HG03521 (cell line): ENCODE data around the gene STK39.

Experiments
- ATAC-seq: cut with Tn5 transposase; IDR thresholded peaks from one replicate; pipeline ENCODE4 v1.9.1; 2021; ENCODE audit warnings: mild to moderate bottlenecking, moderate library complexity; ENCODE audit not compliant: unreplicated experiment

STK39 gene

GRCh38 chr2:168210895-168211570, 36.4 kb downstream of the STK39 start:
- peak; percentile 32 for ATAC-seq

DNA sequence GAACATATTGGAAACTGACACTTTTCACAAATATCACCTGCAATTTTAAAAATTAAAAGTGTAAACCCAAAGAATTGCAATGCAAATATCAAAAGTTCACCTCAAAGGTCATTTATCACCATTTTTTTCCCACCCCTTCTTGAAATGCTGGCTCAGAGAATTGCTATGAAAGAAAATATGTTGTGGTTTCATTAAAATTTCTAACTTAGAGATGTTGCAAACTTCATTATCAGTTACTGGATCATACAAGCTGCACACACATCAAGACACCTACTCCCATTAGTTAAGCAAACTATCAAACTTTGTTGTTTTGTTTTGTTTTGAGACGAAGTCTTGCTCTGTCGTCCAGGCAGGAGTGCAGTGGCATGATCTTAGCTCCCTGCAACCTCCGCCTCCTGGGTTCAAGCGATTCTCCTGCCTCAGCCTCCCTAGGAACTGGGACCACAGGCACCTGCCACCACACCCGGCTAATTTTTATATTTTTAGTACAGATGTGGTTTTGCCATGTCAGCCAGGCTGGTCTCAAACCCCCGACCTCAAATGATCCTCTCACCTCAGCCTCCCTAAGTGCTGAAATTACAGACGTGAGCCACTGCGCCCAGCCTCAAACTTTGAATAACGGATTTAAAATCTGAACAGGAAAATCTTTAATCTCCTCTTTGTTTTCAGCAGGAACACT, 37.0 kb downstream of the STK39 start:
- ATAC-seq, result no peak

- ATAC-seq, result no peak
These were observed 38.7 kb downstream of the STK39 start for GRCh38 chr2:168208652-168209051.

- no peak for ATAC-seq
These were observed 39.5 kb downstream of the STK39 start for GRCh38 chr2:168207851-168208250.

DNA sequence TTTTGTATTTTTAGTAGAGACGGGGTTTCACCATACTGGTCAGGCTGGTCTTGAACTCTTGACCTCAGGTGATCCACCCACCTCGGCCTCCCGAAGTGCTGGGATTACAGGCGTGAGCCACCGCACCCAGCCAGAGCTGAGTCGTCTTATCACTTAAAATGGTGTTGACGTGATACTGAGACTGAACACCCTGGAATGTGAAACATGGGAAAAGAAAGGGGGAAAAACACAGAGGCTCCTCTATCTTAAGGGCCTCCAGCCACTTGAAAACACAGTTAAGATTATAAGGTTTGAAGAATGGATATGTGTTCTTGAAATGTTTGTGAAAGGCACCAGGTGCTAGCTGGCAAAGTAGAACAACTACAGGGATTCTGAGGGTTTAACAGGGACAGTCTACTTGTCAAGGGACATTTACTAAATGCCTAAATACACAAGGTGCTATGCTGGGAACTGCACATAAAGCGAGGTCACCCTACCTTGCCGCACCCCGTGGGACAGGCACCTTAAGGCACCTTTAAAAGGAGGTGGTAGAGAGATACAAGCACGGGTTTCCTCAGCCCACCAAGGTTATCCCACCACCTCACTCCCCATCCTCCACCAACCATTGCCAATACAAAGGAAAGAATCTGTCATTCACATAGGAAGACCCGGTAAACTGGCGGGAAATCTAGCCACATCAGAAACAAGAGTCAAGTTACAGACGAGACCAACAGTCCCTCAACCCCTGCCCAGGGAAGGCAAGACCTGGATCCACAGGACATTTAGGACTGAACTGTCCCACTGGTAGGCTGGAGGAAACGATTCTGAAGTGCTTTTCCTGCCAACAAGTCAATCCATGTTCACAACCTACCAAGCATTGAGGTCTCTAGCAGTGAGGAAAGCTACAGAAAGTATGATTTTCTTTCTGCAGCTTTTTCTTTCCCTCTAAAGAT, 43.4 kb downstream of the STK39 start:
- ATAC-seq, result no peak

DNA sequence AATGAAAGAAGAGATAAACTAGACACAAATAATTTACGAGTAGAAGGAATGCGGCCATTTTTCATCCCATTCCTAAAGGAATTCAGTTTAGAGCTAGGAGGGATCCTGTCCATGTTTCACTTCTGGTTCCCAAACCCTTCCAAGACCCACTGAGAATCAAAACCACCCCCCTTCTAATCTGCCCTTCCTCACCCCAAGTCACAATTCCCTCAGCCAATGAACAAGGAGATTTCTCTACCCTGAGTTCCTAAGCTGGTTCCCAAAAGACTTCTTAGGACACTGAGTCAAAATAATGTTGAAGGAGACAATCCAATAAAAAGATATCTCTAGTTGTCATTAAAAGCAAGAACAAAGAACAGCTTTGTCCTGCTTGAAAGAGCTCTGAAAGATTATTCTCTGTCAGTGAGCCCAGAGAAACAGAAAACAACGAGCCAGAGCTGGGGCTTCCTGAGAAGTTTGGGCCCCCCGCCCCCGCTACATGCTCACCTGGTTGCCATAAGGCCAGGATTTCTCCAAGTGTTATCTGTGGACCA, 45.7 kb downstream of the STK39 start:
- ATAC-seq, result no peak

- no peak for ATAC-seq
These were observed 46.3 kb downstream of the STK39 start for GRCh38 chr2:168200930-168201583.

DNA sequence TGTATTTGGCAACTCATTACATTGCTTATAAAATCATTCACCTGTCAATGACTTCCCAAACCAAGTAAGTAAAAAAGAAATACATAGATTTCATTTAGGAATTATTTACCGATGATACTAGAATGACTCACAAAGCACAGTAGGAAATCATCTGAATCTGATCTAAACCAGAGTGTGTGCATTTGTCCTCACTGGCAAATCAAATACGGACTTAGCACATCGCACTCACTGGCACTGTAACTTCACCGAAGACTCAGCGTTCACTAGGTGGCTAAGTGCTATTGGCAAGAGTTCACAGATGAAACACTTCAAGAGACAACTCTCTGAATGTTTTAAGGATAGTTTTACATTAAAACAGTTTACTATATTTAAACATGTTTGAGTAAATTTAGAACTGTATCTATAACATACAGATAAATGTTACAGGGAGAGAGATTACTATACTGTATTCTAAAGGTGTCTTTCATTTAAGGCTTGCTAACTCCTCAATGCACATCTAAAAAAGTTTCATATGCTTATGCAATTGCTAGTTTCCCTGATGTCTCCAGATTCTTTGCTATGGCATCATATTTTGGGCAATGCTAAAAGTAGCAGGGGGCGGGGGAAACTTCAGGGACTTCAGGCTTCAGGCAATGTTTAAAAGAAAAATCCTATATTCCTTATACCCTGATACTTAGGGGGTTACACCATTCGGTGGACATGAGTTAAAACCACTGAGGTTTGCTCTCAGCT, 48.8 kb downstream of the STK39 start:
- no peak for ATAC-seq

DNA sequence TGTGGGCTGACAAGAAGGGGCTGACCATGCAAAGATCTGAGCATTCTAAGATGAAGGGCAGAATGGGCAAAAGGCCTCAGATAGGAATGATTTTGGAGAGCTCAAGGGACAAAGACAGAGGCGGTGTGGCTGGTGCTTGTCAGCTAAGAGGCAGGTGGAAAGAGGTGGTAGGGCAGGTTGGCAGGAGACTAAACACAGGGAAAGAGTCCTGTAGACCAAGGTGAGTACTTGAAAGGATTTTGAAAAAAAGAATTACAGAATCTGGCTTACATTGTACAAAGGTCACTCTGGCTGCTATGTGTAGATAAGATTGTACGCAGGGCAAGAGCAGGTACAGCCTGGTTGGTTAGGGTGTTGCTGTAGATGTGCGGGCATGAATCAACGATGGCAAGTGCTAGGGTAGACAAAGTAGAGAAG, 50.6 kb downstream of the STK39 start:
- no peak for ATAC-seq

DNA sequence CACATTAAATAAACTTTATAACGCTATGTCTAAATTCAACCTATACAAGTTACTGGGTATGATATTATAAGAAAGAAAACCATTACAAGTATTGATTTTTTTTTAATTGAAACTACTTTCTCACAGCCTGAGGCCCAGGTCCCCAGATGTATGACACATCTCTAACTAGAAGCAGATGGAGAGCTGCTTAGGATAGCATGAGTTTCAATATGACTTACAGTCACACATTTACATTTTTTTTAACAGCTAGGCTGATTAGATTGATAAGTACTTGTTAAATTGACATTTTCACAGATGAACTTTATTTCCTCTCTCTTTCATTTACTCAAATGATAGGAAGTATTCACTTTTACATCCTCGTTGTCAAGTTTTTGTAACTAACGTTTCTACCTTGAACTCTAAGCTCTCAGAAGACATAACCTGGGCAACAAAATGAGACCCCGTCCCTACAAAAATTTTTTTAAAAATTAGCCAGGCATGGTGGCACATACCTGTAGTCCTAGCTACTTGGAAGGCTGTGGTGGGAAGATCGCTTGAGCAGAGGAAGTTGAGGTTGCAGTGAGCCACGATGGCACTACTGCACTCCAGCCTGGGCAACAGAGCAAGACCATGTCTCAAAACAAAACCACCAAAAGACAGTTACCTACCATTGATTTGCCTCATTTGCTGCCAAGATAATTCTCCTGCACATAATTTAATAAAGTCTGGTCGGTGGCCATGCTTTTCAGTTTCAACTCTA, 52.4 kb downstream of the STK39 start:
- peak; percentile 93 for ATAC-seq

GRCh38 chr2:168192839-168193616, 54.4 kb downstream of the STK39 start:
- no peak for ATAC-seq

- ATAC-seq, result no peak
These were observed 55.2 kb downstream of the STK39 start for GRCh38 chr2:168191955-168192785.

- ATAC-seq, result no peak
These were observed 56.6 kb downstream of the STK39 start for GRCh38 chr2:168190590-168191336.

GRCh38 chr2:168189835-168190569, 57.4 kb downstream of the STK39 start:
- no peak for ATAC-seq

GRCh38 chr2:168188002-168188401, 59.4 kb downstream of the STK39 start:
- no peak for ATAC-seq

DNA sequence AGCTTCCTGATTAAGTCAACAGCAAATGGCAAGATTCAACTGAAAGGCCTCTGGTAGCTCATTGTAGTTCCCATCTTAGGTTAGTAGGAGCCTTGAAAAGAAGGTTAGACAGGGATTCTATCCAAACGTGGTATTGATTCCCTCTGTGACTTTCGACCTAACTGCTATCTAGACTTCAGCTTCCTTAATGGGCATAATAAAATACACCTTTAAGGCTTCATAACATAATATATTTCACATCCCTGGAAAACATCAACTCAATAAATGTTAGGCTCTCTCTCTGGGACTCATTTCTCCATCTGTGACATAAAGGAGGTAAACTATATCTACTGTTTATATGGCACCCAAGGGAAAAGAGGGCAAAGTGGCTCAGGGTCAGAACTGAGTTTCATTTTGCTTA, 60.9 kb downstream of the STK39 start:
- ATAC-seq, result no peak
